ENCODE data around the gene PLCB3.
A peak's percentile ranks its signal among the peaks of the same experiment; 100 is the strongest.

PLCB3 gene

DNA sequence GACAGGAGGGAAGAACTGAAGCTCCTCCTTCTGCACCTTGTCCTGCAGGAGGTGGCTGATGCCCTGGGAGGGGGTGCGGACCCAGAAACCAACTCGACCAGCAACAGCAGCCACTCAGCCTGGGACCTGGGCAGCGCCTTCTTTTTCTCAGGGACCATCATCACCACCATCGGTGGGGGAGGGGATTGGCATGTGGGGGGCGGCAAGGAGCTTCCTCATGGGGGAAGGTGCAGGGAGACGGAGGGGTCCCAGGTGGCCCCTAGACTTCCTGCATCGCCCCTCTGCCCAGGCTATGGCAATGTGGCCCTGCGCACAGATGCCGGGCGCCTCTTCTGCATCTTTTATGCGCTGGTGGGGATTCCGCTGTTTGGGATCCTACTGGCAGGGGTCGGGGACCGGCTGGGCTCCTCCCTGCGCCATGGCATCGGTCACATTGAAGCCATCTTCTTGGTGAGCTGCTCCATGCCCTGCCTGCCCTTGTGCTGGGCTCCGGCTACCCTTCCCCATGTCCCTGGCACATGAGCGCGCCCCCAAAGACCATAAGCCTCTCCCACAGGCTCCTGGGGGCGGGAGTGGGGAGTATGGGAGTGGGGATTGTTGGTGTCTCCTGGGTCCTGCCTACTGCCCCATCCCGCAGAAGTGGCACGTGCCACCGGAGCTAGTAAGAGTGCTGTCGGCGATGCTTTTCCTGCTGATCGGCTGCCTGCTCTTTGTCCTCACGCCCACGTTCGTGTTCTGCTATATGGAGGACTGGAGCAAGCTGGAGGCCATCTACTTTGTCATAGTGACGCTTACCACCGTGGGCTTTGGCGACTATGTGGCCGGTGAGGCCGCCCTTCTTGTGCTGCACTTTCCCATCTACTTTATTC is 45.7 kb downstream of the PLCB3 start:
- H3K36me3 ChIP-seq: no peaks in the 10 kb centered on the region
- peaks cover 4 to 86% of the 10 kb centered on the region in 2 donors for H3K27me3 ChIP-seq
- H3K4me3 ChIP-seq: no peak overlapping the region
- intact Hi-C loops (cut with DNase I; ENCODE audit: low total_unique reads): no loop called here
- DNase-seq: no peak
- H3K4me1 ChIP-seq: peaks cover 0 to 37% (median 31%) of the 10 kb centered on the region in 4 donors
- TF ChIP-seq CTCF (IDR thresholded peaks at IDR 0.05): no peak
- no peak overlapping the region for H3K27ac ChIP-seq
- no peaks in the 10 kb centered on the region for H3K9me3 ChIP-seq

- TF ChIP-seq CTCF (IDR thresholded peaks at IDR 0.05): no peak
- no peak for DNase-seq
Measured at GRCh38 chr11:64297699-64298358, 46.5 kb downstream of the PLCB3 start.

GRCh38 chr11:64298966-64299846 is 47.9 kb downstream of the PLCB3 start:
- DNase-seq: peak; percentile 70 to 89
- H3K36me3 ChIP-seq: no peaks in the 10 kb centered on the region
- TF ChIP-seq CTCF (IDR thresholded peaks at IDR 0.05): no peak
- intact Hi-C loops (cut with DNase I; ENCODE audit: low total_unique reads): no loop called here
- H3K27ac ChIP-seq: peak overlapping the region; percentile 3 to 60
- peaks cover 0 to 76% of the 10 kb centered on the region in 2 donors for H3K27me3 ChIP-seq
- peak overlapping the region; percentile 43 to 53 for H3K4me3 ChIP-seq
- no peaks in the 10 kb centered on the region for H3K9me3 ChIP-seq
- H3K4me1 ChIP-seq: peaks cover 0 to 35% (median 26%) of the 10 kb centered on the region in 4 donors

More at GRCh38 chr11:64297699-64298358, 46.5 kb downstream of the PLCB3 start:
- Histone ChIP-seq H3K9me3 (no peaks in the 10 kb centered on the region), H3K4me1 (peaks cover 0 to 30% (median 24%) of the 10 kb centered on the region in 4 donors), H3K36me3 (no peaks in the 10 kb centered on the region), H3K4me3 (no peak overlapping the region), H3K27me3 (peaks cover 3 to 80% of the 10 kb centered on the region in 2 donors), H3K27ac (no peak overlapping the region)
- intact Hi-C loops (cut with DNase I; ENCODE audit: low total_unique reads): no loop called here

DNA sequence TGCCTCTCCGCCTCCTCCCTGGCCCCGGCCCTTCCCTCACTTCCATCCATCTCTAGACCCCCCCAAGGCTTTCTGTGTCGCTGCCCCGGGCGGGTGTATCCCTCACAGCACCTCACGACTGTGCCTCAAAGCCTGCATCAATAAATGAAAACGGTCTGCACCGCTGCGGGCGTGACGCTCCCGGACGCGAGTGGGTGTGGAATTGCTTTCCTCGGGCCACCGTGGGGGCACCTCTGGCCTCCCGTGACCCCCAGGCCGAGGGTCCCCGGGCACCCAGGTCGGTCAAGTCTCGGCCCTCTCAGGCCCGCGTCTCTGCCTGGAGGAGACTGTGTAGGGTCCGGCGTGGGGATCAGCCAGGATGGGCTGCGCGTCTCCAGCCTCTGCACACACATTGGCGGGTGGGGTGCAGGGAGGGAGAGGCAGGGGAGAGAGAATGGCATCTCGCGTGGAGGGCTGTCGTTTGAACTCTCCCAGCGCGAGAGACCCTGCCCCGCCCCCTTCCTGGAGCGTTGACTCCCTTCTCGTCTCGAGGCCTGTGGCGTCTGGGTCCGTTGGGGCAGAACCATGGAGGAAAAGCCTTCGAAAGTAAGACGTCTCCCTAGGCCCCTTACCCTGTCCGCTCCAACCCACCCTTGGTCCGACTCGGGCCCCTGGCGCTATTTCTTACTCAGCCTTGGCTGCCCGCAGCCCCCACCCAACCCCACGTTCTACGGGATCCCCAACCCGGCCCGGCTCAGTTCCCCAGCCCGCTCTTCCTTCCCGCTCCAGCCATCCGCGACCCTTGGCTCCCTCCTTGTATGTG is 48.7 kb downstream of the PLCB3 start, which contains the start of gene CATSPERZ:
Gene CATSPERZ (plus strand): TSS at position 512 of the 802 bp plus-strand sequence. CDS start 53 bp downstream, at position 565.
- no peaks in the 10 kb centered on the region for H3K36me3 ChIP-seq
- DNase-seq: no peak
- intact Hi-C loops (cut with DNase I; ENCODE audit: low total_unique reads): loop anchor here (2.0 kb wide), 1 partner anchor 95 kb away; no protein-coding TSS in a partner anchor
- peaks cover 0 to 69% of the 10 kb centered on the region in 2 donors for H3K27me3 ChIP-seq
- H3K4me1 ChIP-seq: peaks cover 0 to 38% (median 28%) of the 10 kb centered on the region in 4 donors
- no peaks in the 10 kb centered on the region for H3K9me3 ChIP-seq
- peak within 1 kb of the TSS; percentile 43 to 53 for H3K4me3 ChIP-seq
- H3K27ac ChIP-seq: peak within 1 kb of the TSS; percentile 3 to 60
- TF ChIP-seq CTCF (IDR thresholded peaks at IDR 0.05): no peak
